HG03442 (cell line): ENCODE results near the gene WASF2.
"Not testable (repeated sequence)": the region's sequence is repeated elsewhere in the genome, so short reads cannot be mapped to it uniquely, and the experiment has no call there.

Experiments
- ATAC-seq: cut with Tn5 transposase; IDR thresholded peaks from one replicate; pipeline ENCODE4 v1.9.1; 2021; ENCODE audit warnings: mild to moderate bottlenecking, moderate library complexity; ENCODE audit not compliant: unreplicated experiment

WASF2 gene

GRCh38 chr1:27455139-27455811 lies 34.7 kb downstream of the WASF2 start:
- ATAC-seq, result no peak

- no peak for ATAC-seq
Observed at GRCh38 chr1:27454610-27455009, 35.4 kb downstream of the WASF2 start.

DNA sequence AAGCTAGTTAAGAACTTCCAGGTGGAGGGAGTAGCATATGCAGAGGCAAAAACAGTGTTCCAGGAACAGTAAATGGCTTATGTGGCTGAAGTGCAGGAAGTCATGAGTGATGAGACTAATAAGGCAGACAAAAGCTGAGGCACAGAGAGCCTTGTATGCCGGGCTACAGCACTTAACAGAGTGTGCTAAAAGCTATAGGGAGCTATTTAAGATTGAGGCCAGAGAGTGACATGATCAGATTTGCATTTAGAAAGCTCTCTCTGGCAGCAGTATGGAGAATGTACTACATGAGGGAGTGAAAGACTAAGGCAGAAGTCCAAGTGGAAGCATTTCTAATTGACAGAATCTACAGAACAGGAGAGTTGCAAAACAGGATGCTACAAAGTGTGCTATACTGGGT lies 38.6 kb downstream of the WASF2 start:
- no peak for ATAC-seq

DNA sequence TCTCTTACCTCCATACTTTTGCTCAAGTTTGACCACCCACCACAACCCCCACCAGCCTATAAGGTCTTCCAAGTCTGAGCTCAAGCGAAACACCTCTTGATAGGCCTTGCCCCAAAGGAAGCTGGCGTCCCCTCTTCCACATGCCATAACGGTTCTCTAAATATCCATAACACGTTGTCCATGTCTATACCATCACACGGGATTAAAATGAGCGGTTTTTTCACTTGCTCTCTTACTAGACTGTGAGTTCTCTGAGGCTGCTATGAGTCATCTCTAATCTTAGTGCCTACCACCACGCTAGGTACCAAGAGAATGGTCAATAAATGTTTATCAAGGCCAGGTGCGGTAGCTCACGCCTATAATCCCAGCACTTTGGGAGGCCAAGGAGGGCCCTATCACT lies 41.0 kb downstream of the WASF2 start:
- ATAC-seq, result no peak

- no peak for ATAC-seq
Observed at GRCh38 chr1:27447883-27448282, 42.1 kb downstream of the WASF2 start.

DNA sequence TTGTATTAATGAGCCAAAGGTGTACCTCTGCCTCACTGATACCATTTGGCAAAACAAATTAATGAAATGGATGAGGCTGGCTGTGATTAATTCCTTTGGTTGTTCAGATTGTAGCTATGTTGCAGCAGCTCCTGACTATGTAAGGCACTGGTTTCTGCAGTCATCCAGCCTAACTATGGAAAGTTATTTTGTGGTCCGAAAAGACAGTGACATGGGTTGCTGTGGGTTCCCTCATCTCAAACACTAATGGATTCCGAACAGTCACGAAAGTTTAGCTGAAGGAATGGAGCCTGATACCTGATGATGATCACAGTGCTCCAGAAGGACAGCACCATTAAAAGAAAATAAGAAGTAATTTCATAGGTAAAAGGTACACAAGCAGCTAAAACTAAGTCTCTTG lies 42.6 kb downstream of the WASF2 start:
- no peak for ATAC-seq

- ATAC-seq, result no peak
Observed at GRCh38 chr1:27446496-27447020, 43.4 kb downstream of the WASF2 start.

DNA sequence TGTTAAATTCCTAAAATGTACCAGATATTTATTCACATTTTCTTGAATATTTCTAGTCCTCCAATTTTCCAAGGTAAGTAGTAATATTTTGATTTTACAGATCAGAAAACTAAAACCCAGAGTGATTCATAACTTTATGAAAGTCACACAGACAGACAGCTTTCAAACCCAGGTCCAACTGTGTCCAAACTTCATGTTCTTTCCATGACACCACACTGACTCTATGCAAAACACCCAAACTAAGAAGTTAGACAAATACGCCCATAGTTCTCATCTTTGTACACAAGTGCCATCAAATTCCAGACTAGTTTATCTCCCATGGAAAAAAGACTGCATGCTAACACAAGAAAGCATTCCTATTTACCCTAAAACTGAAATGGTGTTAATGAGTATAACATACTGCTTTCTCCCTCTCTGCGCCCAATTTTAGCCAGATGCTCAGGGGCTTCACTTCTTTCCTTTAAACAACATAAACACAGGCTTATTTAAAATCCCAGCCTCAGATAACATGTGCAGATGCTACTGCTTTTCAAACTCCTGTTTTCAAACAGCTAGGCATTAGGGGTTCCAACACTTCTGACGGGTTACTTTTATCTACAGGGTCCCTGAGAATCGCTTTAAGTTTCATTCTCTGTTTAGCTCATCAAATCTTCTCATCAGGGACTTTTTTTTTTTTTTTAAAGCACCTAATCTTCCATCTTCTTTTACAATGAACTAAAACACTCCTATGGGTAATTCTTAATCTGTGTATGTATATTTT lies 44.6 kb downstream of the WASF2 start:
- ATAC-seq, result no peak

GRCh38 chr1:27444632-27445031 lies 45.3 kb downstream of the WASF2 start:
- ATAC-seq, result no peak

GRCh38 chr1:27439150-27439549 lies 50.8 kb downstream of the WASF2 start:
- ATAC-seq, result no peak

DNA sequence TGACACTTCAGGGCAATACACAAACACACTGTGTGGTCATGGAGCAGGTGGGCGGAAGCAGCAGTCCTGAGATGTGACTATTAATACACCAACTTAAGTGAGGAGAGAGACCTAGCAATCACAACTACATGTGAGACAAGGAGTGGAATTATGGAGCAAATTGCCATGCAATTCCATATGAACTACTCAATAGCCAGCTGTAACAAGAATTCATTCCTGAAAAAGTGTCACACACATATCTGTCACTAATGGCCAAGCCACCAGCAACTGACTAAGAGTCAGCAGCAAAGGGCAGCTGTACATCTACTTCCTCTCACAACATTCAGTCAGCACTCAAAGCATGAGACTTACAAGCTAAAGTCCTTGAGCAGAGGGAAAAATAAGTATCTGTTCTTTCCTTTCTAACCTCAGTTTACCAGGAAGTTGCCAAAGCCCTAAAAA lies 51.3 kb downstream of the WASF2 start:
- ATAC-seq, result no peak

DNA sequence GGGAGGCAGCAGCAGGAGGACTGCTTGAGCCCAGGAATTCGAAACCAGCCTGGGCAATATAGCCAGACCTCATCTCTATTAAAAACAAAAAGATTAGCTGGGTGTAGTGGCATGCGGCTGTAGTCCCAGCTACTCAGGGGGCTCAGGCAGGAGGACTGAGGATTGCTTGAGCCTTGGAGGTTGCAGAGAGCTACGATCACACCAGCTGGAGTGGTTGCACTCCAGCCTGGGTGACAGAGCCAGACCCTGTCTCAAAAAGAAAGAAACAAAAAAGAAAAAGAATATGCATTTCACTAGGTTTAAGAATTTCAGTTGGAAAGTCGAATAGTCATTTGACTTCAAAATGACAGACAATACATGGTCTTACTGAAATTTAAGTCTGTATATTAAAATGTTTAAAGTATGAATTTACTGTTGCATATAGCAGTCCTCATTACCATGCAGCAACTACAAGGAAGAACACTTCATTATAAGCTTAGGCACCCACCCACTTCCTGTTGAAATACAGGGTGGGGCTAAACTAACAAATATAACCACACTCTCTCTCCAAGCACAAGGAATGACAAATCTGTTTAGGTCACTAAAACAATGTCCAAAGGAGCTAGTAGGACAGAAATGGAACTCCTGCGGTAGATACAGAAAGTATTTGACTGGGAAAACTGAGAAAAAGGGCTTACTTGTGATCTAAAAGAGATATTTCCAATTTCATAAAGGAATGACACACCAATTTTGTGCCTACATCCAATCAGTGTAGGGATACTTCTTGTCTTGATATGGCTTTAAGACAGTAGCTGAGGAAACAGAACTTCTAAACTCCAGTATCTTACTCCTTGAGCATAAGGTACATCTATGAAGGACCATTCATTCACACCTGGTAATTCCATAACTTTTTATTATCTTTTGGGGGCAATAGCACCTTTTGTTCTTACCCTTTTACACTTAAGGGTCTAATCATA lies 53.5 kb downstream of the WASF2 start:
- ATAC-seq, result no peak

DNA sequence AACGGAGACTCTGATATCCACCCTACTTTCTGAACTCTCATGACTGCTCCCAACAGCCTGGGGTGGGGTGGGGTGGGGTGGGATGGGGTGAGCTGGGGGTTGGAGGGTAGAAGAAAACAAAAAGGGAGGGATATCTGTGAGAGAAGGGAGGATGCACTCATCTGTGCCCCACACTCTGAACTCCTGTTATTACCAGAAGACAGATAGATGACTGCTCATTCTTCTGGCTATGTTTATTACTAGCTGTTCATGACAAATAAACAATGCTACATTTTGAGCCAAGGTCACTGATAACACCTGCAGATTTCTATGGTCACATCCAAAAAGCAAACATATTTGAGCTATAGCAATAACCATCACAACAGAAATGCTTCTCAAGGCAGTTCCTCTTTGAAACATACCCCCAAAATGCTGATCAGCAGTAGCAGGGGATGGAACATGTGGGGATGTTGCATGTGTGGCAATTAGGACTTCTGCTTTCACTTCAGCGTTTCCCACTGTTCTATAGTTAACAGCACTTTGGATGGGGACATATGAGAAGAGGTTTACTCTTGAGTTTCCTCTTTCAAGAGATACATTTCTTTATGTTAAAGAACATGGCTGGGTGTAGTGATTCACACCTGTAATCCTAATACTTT lies 54.3 kb downstream of the WASF2 start:
- no peak for ATAC-seq

DNA sequence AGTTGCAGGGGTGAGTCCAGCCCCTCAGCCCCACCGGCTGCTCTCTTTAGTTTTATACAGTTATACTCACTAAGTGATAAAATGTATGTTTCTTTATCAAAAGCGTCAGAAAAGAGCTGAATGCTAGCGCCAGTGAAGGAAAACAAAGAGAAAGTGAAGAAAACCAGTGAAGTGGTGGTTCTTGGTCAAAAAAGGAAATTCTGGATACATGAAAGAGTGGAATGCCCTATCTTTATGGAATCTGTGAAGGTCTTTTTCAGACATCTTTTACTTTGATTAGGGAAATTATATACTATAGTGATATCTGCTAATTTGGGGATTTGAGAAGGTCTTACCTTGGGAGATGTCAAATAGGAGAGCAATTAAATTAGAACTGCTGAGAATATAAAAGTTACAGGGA lies 56.3 kb downstream of the WASF2 start:
- no peak for ATAC-seq

DNA sequence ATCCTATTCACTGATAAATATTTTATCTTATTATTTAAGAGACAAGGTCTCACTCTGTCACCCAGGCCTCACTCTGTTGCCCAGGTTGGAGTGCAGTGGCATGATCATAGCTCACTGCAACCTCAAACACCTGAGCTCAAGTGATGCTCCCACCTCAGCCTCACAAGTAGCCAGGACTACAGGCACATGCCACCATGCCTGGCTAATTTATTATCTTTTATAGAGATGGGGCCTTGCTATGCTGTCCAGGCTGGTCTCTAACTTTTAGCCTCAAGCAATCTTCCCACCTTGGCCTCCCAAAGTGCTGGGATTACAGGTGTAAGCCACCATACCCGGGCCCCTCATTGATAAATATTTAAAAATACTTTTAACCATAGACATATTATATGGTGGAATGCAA lies 57.2 kb downstream of the WASF2 start:
- not testable (repeated sequence) for ATAC-seq

DNA sequence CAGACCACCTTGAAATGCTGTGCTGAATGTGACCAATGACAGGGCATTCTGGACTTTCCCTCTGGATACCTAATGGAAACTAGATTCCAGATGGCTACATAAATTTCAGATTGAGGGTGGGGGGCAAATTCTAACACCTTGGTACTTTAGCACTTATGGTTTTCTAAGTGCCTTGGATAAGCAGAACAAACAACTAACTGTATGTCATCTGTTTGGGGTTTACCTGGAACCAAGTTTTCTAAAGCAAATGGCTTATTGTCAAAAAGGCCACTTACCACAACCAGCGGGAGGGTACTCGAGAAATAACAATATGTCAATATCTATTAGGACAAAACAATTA lies 58.4 kb downstream of the WASF2 start:
- ATAC-seq, result no peak

DNA sequence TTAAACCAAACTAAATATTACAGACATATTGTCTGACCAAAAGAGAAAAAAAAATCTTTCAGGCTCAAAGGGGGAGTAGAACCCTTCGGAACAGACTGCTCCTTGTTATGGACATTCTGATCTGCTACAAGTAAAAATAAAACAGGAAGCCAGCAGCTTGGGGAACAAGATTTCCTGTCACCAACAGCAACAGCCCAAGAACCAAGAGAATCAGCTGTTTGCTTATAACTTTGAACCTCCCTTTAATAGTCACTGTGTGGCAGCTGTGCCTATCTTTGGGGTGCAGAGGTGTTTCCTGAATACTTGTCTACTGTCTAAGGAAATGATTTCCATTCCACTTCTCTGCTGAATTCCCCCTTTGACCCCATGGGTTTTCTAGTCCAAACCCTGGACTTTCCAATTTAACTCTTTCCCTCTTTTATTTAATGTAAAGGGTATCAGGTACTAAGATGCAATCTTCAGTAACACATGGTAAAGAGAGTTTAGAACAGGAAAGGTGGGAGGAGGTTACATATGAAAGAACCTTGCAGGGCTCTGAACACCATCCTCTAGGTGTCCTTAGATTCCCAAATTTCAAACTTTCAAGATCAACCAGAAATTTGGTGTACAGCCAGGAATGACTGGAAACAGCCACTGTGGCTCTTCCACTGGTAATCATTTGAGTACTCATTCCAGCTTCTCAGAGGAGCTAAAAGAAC lies 58.9 kb downstream of the WASF2 start:
- ATAC-seq, result no peak

GRCh38 chr1:27429029-27429425 lies 60.9 kb downstream of the WASF2 start:
- no peak for ATAC-seq

DNA sequence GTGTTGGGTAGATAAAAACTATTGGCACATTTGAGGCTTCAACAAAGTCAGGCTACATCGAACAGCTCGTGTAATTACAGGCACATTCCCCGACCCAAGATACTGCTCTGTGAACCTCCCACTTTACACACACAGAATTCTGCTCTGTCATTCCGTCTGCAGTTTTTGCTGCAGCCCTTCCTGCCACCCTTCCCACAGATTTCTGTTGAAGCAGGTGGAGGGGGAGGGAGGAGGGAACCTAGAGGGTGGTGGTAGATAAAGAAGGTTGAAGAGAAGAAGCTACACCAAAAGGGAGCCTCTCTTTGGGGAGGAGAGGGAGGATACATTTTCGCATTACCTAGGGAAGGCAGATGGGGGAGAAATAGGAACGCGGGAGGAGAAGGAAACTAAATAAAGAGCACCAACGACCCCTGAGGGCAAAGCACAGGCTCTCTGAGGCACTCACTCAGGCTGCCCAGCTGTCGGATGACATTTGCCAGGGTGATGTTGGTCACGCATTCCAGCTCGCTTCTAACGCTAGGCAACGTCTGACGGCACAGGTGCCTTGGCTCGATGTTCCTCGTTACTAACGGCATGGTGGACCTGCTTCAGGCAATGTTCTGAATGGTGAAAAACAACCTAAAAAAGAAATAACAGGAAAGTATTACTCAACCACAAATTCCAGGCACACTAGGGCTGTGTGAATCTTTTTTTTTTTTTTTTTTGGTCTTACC lies 61.5 kb downstream of the WASF2 start:
- ATAC-seq, result no peak
